ENCODE results near the gene CATSPERD. TPM values are rescaled to one million over a fixed set of nuclear protein-coding genes. Genes with fewer than 3 reads are reported as not detected.

Gene CATSPERD
- total RNA-seq, 1 experiment from 2014 or later, result not detected

- H3K27ac Mint-ChIP-seq, result no peak overlapping the region
- peaks cover 0 to 5% of the 10 kb centered on the region in 2 experiments; a peak in 3 of 4 replicates for H3K4me1 Mint-ChIP-seq
- no peak overlapping the region for H2BK5ac ChIP-seq (ENCODE audit: insufficient read length, low read length)
These were observed 65.0 kb downstream of the CATSPERD start for GRCh38 chr19:5785423-5785822.

More at GRCh38 chr19:5785423-5785822, 65.0 kb downstream of the CATSPERD start:
- Histone ChIP-seq H3K14ac (ENCODE audit: insufficient read depth, low read length) (no peak overlapping the region), H3K23ac (ENCODE audit: insufficient read length, low read depth, low read length) (no peak overlapping the region), H2AFZ (ENCODE audit: low read length) (no peak overlapping the region), H2AK5ac (ENCODE audit: insufficient read length, low read length) (no peak overlapping the region), H3K4ac (ENCODE audit: low read depth, low read length) (no peak overlapping the region), H3K18ac (ENCODE audit: insufficient read length, low read depth, low read length) (no peak overlapping the region), H3K79me1 (ENCODE audit: insufficient read depth, low read depth, low read length, poor library complexity, severe bottlenecking) (no peaks in the 10 kb centered on the region), H2BK20ac (ENCODE audit: low read depth, low read length, poor library complexity, severe bottlenecking) (no peak overlapping the region), H3K4me1 (ENCODE audit: insufficient read depth, low read length) (no peaks in the 10 kb centered on the region), H4K91ac (ENCODE audit: insufficient read length, low read depth, low read length) (no peak overlapping the region), H3K27me3 (ENCODE audit: insufficient read depth, low read length) (no peaks in the 10 kb centered on the region), H2BK12ac (ENCODE audit: insufficient read length, low read depth, low read length) (no peak overlapping the region), H2BK120ac (ENCODE audit: low read depth, low read length, poor library complexity, severe bottlenecking) (no peak overlapping the region), H3K56ac (ENCODE audit: insufficient read length, low read depth, low read length) (no peak overlapping the region), H3K79me2 (ENCODE audit: insufficient read depth, low read length) (no peaks in the 10 kb centered on the region), H3K4me2 (ENCODE audit: insufficient read depth, insufficient read length, low read length) (no peak overlapping the region), H4K8ac (replicated peaks; ENCODE audit: insufficient read length, low read depth, low read length) (no peak overlapping the region), H4K5ac (ENCODE audit: insufficient read length, low read depth, low read length) (no peak overlapping the region), H3K23me2 (ENCODE audit: insufficient read length, low read depth, low read length, poor library complexity, severe bottlenecking) (no peaks in the 10 kb centered on the region), H3T11ph (ENCODE audit: low read length) (no peak overlapping the region), H3K9me3 (ENCODE audit: control insufficient read depth, low read depth, low read length) (no peaks in the 10 kb centered on the region), H2BK15ac (ENCODE audit: low read depth, low read length) (no peak overlapping the region; the same call in 1 of the 2 replicates), H3K9ac (ENCODE audit: extremely low read depth, insufficient read length, low read length) (no peak overlapping the region), H3K27ac (ENCODE audit: insufficient read length, low read depth, low read length) (no peak overlapping the region), H4K20me1 (ENCODE audit: control insufficient read depth, insufficient read depth, insufficient read length) (no peaks in the 10 kb centered on the region)
- TF ChIP-seq CTCF (conservative IDR thresholded peaks at IDR 0.05), result no peak
- Mint-ChIP-seq H3K4me3 (no peak overlapping the region), H3K27me3 (ENCODE audit: low read depth) (no peaks in the 10 kb centered on the region; the same call in 1 of the 2 replicates), H3K9me3 (no peaks in the 10 kb centered on the region; a peak in 1 of 5 replicates), H3K36me3 (ENCODE audit: insufficient read depth in 1 of 3, low read depth in 3 of 3) (peaks cover 25 to 45% (median 42%) of the 10 kb centered on the region in 3 experiments)
- no peak for DNase-seq
- WGBS (ENCODE audit: extremely low coverage, insufficient read length, low lambda C conversion rate), result no CpG with 5 or more reads among the region's 37 CpGs

Measured in H9 (cell line).